Type B pancreatic cell (in vitro differentiated cells): Measurements from ENCODE around the gene CAPN15. TPM values are rescaled to one million over a fixed set of nuclear protein-coding genes. Genes with fewer than 3 reads are reported as not detected.

Source experiments
- DNase-seq: peaks from one replicate; pipeline ENCODE4 v3.0.0; 2021; ENCODE audit warnings: mixed read lengths; ENCODE audit not compliant: unreplicated experiment; ENCODE audit errors: extremely low spot score
- H3K27ac Mint-ChIP-seq: 2 replicates; pipeline ENCODE4 v1.8.0; 2021; ENCODE audit warnings: mild to moderate bottlenecking, mixed read lengths
- H3K27me3 Mint-ChIP-seq: 2 replicates; pipeline ENCODE4 v1.8.0; 2021; ENCODE audit warnings: mixed read lengths
- H3K36me3 Mint-ChIP-seq: 2 replicates; pipeline ENCODE4 v1.8.0; 2021; ENCODE audit warnings: mixed read lengths
- H3K4me1 Mint-ChIP-seq: one replicate; pipeline ENCODE4 v1.8.0; 2021; ENCODE audit warnings: mixed read lengths; ENCODE audit not compliant: unreplicated experiment
- H3K4me3 Mint-ChIP-seq: 2 replicates; pipeline ENCODE4 v1.8.0; 2021; ENCODE audit warnings: mild to moderate bottlenecking, mixed read lengths
- H3K9me3 Mint-ChIP-seq: 2 replicates; pipeline ENCODE4 v1.8.0; 2021; ENCODE audit warnings: mixed read lengths
- total RNA-seq: library from RNA; stranded (reverse); gene quantifications from 2 replicates; pipeline ENCODE4 v1.2.1, GENCODE V29; 2021; ENCODE audit warnings: low replicate concordance
- TF ChIP-seq, protein P1 (sequence below): fragments of 200-600 bp; sonication (generic); conservative IDR thresholded peaks from 2 replicates; pipeline ENCODE4 v1.5.0; 2021; ENCODE audit warnings: antibody characterized with exemption, mild to moderate bottlenecking

Gene CAPN15
- total RNA-seq, 1 donor from 2014 or later, result 52.3 TPM

DNA sequence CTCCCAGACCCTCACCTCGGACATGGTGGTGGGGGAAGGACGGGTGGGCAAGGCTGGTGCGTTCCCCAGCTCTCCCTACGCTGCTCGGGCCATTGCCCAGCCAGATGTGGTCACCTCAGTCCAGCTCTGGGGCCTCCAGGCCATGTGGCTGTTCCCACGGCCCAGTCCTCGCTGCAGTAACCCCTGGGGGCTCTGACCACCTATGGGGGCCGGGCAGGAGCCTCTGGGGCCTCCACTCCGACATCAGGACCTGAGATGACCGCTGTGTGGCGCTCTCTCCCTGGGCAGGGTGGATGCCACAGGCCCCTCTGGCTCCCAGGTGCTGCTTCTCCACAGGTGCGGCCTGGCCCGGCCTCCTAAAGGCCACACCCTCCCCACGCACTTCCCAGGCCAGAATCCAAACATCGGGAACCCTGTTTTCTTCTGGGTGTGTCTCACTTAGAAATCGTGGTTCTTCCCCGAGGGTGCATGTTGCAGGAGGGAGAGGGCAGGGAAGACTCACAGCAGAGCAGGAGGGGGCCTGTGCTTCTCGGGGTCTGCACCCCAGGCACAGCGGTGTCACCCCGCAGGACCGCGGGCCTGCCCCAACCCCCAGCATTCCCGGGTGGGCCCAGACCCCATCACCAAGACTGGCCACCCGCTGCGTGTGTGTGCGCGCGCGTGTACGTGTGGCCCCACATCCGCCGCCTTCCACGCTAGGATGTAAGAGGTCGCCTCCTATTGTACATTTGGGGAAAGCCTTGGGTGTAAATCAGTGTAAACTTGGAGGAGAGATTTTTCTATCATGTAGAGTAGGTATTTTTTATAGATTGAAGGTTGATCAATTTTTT, 5.9 kb upstream of the CAPN15 start:
- Mint-ChIP-seq H3K4me3 (no peak overlapping the region), H3K4me1 (peaks cover 3% of the 10 kb centered on the region), H3K9me3 (no peaks in the 10 kb centered on the region), H3K36me3 (no peaks in the 10 kb centered on the region), H3K27ac (no peak overlapping the region), H3K27me3 (no peaks in the 10 kb centered on the region)
- TF ChIP-seq, protein P1, sequence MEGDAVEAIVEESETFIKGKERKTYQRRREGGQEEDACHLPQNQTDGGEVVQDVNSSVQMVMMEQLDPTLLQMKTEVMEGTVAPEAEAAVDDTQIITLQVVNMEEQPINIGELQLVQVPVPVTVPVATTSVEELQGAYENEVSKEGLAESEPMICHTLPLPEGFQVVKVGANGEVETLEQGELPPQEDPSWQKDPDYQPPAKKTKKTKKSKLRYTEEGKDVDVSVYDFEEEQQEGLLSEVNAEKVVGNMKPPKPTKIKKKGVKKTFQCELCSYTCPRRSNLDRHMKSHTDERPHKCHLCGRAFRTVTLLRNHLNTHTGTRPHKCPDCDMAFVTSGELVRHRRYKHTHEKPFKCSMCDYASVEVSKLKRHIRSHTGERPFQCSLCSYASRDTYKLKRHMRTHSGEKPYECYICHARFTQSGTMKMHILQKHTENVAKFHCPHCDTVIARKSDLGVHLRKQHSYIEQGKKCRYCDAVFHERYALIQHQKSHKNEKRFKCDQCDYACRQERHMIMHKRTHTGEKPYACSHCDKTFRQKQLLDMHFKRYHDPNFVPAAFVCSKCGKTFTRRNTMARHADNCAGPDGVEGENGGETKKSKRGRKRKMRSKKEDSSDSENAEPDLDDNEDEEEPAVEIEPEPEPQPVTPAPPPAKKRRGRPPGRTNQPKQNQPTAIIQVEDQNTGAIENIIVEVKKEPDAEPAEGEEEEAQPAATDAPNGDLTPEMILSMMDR, result no peak
- no peak for DNase-seq

DNA sequence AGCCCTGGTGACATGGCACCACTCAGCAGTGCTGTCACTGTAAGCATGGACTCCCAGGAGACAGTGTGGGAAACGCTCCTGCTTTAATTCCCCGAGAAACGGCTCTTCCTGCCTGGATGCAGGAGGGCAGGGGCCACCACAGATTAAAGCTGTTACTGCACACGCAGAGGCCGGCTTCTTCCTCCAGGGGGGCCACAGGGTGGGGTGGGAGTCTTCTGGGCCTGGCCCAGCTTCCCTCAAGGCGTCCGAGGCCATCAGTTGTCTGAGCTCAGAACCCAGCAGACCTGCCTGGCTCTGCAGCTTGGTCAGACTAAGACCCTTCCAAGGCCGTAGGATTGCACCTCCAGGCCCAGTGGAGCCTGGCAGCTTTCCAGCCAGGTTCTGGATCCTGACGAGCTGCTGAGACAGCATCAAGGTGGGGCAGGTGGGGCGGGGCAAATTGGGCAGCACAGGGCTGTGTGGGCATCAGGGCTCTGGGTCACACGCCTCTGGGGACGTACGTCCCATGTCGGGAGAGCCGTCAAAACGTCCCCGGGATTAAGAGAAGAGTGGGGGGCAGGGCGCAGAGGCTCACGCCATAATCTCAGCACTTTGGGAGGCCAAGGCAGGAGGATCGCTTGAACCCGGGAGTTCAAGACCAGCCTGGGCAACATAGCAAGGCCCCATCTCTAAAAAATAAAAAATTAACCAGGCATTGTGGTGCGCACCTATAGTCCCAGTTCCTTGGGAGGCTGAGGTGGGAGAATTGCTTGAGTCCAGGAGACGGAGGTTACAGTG, 5.0 kb upstream of the CAPN15 start:
- H3K27ac Mint-ChIP-seq, result peak overlapping the region; percentile 55
- H3K27me3 Mint-ChIP-seq, result no peaks in the 10 kb centered on the region
- peak overlapping the region; percentile 54 for H3K4me3 Mint-ChIP-seq
- TF ChIP-seq, protein P1, result no peak
- no peaks in the 10 kb centered on the region for H3K36me3 Mint-ChIP-seq
- no peak for DNase-seq
- no peaks in the 10 kb centered on the region for H3K9me3 Mint-ChIP-seq
- peaks cover 4% of the 10 kb centered on the region for H3K4me1 Mint-ChIP-seq

DNA sequence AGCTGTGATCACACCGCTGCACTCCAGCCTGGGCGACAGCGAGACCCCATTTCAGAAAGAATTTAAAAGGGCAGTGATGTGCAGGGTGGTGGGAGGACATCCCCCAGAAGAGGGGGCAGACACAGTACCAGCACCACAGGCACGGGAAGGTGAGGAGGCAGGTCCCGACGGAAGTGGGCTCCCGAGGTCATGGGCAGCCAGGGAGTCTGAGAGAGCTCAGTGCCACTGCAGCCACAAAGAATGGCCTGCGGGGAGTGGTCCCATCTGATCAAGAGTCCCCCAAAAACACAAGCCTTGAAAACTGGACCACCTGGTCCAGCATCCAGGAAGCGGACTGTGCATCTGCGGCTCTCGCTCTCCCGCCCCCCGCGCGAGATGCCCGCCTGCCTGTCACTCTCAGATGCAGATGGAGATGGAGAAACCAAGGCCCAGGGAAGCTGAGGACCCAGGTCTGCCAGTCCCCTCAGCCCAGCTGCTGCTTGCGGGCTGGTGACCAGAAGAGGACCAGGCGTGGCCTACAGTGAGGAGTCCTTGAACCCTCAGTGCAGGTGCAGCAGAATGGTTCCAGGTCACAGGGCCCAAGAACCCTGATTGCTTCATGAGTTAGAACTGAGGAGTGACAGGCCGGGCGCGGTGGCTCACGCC, 4.3 kb upstream of the CAPN15 start:
- Mint-ChIP-seq H3K9me3 (no peaks in the 10 kb centered on the region), H3K27ac (peak overlapping the region; percentile 55), H3K36me3 (no peaks in the 10 kb centered on the region), H3K27me3 (no peaks in the 10 kb centered on the region), H3K4me1 (peaks cover 4% of the 10 kb centered on the region), H3K4me3 (peak overlapping the region; percentile 54)
- DNase-seq, result no peak
- TF ChIP-seq, protein P1, result no peak

DNA sequence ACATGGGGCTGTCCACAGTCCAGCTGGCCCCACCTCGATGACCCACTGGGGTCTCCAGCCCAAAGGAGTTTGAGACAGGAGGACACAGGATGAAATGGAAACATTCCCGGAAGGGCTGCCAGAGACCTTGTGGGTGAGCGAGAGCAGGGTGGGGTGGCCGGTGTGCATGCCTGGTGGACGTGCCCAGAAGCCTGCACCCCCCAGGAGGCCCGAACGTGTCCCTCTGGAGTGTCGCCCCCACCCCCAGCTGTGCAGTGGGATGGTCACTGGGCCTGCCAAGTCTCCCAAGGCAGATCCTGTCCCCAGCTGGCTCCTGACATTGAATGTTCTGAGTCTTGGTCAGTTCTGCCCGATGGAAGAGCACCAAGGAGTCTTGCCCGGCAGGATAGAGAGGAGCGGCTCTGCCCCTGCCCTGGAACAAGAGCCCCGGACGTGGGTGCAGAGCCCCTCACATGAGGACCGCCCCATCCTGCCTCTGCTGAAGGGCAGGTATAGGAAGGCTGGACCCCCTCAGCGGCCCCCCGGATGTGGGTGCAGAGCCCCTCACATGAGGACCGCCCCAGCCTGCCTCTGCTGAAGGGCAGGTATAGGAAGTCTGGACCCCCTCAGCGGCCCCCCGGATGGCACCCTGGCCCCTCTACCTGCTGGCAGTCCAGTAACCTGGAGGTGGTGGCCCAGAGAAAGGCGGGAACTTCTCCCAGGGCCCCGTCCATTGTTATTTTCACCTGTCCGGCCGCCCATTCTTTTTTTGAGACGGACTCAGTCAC, 3.1 kb upstream of the CAPN15 start:
- Mint-ChIP-seq H3K4me3 (no peak overlapping the region), H3K4me1 (peaks cover 4% of the 10 kb centered on the region)
- no peak for DNase-seq

More for the DNA sequence above, 3.1 kb upstream of the CAPN15 start:
- TF ChIP-seq, protein P1, result no peak
- H3K36me3 Mint-ChIP-seq, result no peaks in the 10 kb centered on the region
- peak overlapping the region; percentile 36 for H3K27ac Mint-ChIP-seq
- H3K9me3 Mint-ChIP-seq, result no peaks in the 10 kb centered on the region
- H3K27me3 Mint-ChIP-seq, result no peaks in the 10 kb centered on the region
